ENCODE measurements around the gene NUDCD2.
"Not testable (repeated sequence)": the region's sequence is repeated elsewhere in the genome, so short reads cannot be mapped to it uniquely, and the experiment has no call there.

Gene NUDCD2

DNA sequence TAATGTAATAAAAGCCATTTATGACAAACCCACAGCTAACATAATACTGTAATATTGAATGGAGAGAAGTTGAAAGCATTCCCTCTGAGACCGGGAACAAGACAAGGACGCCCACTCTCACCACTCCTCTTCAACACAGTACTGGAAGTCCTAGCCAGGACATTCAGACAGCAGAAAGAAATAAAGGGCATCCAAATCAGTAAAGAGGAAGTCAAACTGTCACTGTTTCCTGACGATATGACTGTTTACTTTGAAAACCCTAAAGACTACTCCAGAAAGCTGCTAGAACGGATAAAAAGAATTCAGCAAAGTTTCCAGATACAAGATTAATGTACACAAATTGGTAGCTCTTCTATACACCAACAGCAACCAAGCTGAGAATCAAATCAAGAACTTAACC lies 33.8 kb downstream of the NUDCD2 start:
- 89 to 96% methylated on average over 1 to 3 of the region's 4 CpGs for WGBS, 2 experiments (ENCODE audit: insufficient coverage in 2 of 2)
- not testable (repeated sequence) for H3K36me3 ChIP-seq (ENCODE audit: control insufficient read depth, insufficient read depth, low read length); H3K4me3 ChIP-seq (ENCODE audit: extremely low read depth, insufficient read depth, low read length, poor library complexity, severe bottlenecking); H3K9me3 ChIP-seq (ENCODE audit: control insufficient read depth, low read length); H3K27ac ChIP-seq (ENCODE audit: low read depth, low read length, severe bottlenecking); H3K4me1 ChIP-seq (ENCODE audit: control insufficient read depth, insufficient read depth, low read length, poor library complexity, severe bottlenecking)

GRCh38 chr5:163424836-163425235 lies 35.1 kb downstream of the NUDCD2 start:
- H3K27ac ChIP-seq (ENCODE audit: low read depth, low read length, severe bottlenecking), result no peak overlapping the region
- no peak overlapping the region for H3K4me3 ChIP-seq (ENCODE audit: extremely low read depth, insufficient read depth, low read length, poor library complexity, severe bottlenecking)
- H3K9me3 ChIP-seq (ENCODE audit: control insufficient read depth, low read length), result no peaks in the 10 kb centered on the region
- H3K36me3 ChIP-seq (ENCODE audit: control insufficient read depth, insufficient read depth, low read length), result no peaks in the 10 kb centered on the region
- WGBS, 2 experiments (ENCODE audit: insufficient coverage in 2 of 2), result 100% methylated on average over 1 of the region's 1 CpG
- no peaks in the 10 kb centered on the region for H3K4me1 ChIP-seq (ENCODE audit: control insufficient read depth, insufficient read depth, low read length, poor library complexity, severe bottlenecking)

DNA sequence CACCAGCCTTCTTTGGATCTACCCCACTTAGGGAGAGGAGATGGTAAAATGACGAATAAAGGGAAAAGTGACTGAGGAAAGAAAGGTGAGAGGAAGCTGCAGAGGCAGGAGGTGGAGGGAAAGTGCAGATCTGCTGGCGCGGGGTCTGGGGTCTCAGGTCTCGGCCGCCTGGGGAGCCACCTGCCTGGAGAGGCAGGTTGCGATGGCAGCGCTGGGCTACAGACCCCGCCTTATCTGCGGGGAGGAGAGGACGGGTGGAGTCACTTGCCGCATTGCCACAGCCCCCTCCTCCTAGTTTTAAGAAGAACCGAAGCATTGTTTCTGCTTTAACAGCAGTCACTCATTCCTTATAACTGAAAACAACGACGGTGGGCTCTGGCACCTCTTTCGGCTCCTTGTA lies 44.2 kb downstream of the NUDCD2 start:
- H3K36me3 ChIP-seq (ENCODE audit: control insufficient read depth, insufficient read depth, low read length); H3K9me3 ChIP-seq (ENCODE audit: control insufficient read depth, low read length); H3K4me1 ChIP-seq (ENCODE audit: control insufficient read depth, insufficient read depth, low read length, poor library complexity, severe bottlenecking); H3K4me3 ChIP-seq (ENCODE audit: extremely low read depth, insufficient read depth, low read length, poor library complexity, severe bottlenecking); H3K27ac ChIP-seq (ENCODE audit: low read depth, low read length, severe bottlenecking): not testable (repeated sequence)
- 26 to 33% methylated on average over 1 to 10 of the region's 15 CpGs for WGBS, 2 experiments (ENCODE audit: insufficient coverage in 2 of 2)

- H3K36me3 ChIP-seq (ENCODE audit: control insufficient read depth, insufficient read depth, low read length), result no peaks in the 10 kb centered on the region
Observed at GRCh38 chr5:163410505-163410904, 49.4 kb downstream of the NUDCD2 start.

DNA sequence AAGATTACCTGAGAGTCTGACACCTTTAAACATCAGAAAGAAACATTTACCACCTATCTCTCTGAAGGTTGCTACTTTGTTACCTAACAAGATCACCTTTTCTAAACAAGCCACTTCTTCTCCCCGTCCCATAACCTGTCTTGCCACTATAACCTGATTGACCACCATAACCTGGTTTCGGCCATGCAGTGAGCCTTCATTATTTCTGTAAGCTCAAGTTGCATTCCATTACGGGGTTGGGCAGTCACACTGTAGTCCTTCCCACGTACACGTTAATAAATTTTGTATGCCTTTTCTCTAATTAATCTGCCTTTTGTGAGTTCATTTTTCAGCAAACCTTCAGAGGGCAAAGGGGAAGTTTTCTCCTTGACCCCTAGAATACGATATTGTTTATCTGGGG lies 50.5 kb downstream of the NUDCD2 start:
- no peaks in the 10 kb centered on the region for H3K9me3 ChIP-seq (ENCODE audit: control insufficient read depth, low read length)
- H3K4me1 ChIP-seq (ENCODE audit: control insufficient read depth, insufficient read depth, low read length, poor library complexity, severe bottlenecking), result peaks cover 6% of the 10 kb centered on the region
- no peaks in the 10 kb centered on the region for H3K36me3 ChIP-seq (ENCODE audit: control insufficient read depth, insufficient read depth, low read length)
- no peak overlapping the region for H3K27ac ChIP-seq (ENCODE audit: low read depth, low read length, severe bottlenecking)
- no peak overlapping the region for H3K4me3 ChIP-seq (ENCODE audit: extremely low read depth, insufficient read depth, low read length, poor library complexity, severe bottlenecking)
- 87 to 91% methylated on average over 5 of the region's 6 CpGs for WGBS, 2 experiments (ENCODE audit: insufficient coverage in 2 of 2)

More at GRCh38 chr5:163410505-163410904, 49.4 kb downstream of the NUDCD2 start:
- H3K4me3 ChIP-seq (ENCODE audit: extremely low read depth, insufficient read depth, low read length, poor library complexity, severe bottlenecking), result no peak overlapping the region
- H3K4me1 ChIP-seq (ENCODE audit: control insufficient read depth, insufficient read depth, low read length, poor library complexity, severe bottlenecking), result peaks cover 6% of the 10 kb centered on the region
- no peak overlapping the region for H3K27ac ChIP-seq (ENCODE audit: low read depth, low read length, severe bottlenecking)
- H3K9me3 ChIP-seq (ENCODE audit: control insufficient read depth, low read length), result no peaks in the 10 kb centered on the region
- 90 to 100% methylated on average over 1 to 2 of the region's 2 CpGs for WGBS, 2 experiments (ENCODE audit: insufficient coverage in 2 of 2)

DNA sequence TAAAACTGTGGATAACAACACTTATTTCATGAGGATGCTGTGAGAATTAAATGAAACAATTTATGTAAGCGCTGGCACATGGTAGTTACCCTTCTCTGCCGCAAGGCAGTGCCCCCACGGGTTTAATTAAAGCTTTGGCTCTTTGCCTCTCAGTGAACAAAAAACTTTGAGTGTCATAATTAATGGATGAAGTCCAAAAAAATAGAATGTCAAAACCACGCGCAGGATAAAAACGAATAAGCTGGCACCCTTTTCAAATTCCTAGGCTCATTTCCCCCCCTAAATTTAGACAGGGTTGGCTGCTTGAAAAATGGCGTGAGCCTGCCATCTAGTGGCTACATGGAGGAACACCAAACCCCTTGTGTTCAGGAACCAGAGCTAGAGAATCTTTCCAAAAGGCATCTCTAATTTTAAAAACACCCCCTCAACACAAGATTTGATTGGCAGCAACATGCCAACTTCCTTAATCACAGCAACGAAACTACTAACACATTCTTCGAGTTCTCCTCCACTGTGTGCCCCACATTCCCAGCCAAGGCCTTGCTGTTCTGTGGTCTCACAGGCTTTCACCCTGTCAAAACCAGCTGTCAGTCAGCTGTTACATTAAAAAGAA lies 51.5 kb downstream of the NUDCD2 start:
- WGBS, 2 experiments (ENCODE audit: insufficient coverage in 2 of 2), result 33 to 35% methylated on average over 7 to 9 of the region's 9 CpGs
- H3K4me1 ChIP-seq (ENCODE audit: control insufficient read depth, insufficient read depth, low read length, poor library complexity, severe bottlenecking), result peaks cover 6% of the 10 kb centered on the region
- no peaks in the 10 kb centered on the region for H3K36me3 ChIP-seq (ENCODE audit: control insufficient read depth, insufficient read depth, low read length)
- H3K9me3 ChIP-seq (ENCODE audit: control insufficient read depth, low read length), result no peaks in the 10 kb centered on the region
- H3K4me3 ChIP-seq (ENCODE audit: extremely low read depth, insufficient read depth, low read length, poor library complexity, severe bottlenecking), result no peak overlapping the region
- H3K27ac ChIP-seq (ENCODE audit: low read depth, low read length, severe bottlenecking), result no peak overlapping the region

DNA sequence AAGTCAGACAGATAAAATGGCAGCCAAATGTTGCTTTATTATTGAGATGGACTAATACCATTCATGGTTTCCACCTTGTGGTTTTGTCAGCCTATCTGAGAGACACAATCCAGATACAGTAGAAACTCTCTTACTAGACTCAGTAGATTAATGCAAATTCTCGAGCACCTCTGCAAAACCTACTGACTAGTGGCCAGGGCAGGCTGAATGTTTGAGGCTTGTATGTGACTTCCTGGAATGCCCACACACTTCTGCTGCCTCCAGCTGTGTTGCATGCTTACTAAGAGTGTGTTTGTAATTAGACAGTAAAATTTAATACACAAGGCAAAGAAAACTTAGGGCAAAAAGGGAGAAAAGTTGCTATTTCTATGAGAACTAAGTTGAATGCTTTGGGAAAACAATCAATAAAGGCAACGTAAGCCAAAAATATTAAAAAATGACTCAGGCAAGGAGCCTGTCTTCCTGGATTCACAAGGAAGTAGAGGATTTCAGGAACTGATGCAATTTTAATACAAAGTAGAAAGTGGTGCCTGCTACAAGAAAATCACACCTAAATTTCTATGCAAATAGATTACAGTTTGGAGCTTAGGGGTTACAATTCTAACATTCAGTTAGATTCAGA lies 52.8 kb downstream of the NUDCD2 start:
- Histone ChIP-seq H3K4me1 (ENCODE audit: control insufficient read depth, insufficient read depth, low read length, poor library complexity, severe bottlenecking) (peaks cover 6% of the 10 kb centered on the region), H3K36me3 (ENCODE audit: control insufficient read depth, insufficient read depth, low read length) (no peaks in the 10 kb centered on the region), H3K27ac (ENCODE audit: low read depth, low read length, severe bottlenecking) (no peak overlapping the region), H3K9me3 (ENCODE audit: control insufficient read depth, low read length) (no peaks in the 10 kb centered on the region), H3K4me3 (ENCODE audit: extremely low read depth, insufficient read depth, low read length, poor library complexity, severe bottlenecking) (no peak overlapping the region)
- 83 to 100% methylated on average over 1 to 2 of the region's 2 CpGs for WGBS, 2 experiments (ENCODE audit: insufficient coverage in 2 of 2)

- H3K27ac ChIP-seq (ENCODE audit: low read depth, low read length, severe bottlenecking), result no peak overlapping the region
- H3K4me3 ChIP-seq (ENCODE audit: extremely low read depth, insufficient read depth, low read length, poor library complexity, severe bottlenecking), result no peak overlapping the region
- H3K9me3 ChIP-seq (ENCODE audit: control insufficient read depth, low read length), result no peaks in the 10 kb centered on the region
- 100% methylated on average over 2 of the region's 10 CpGs; no CpG with 5 or more reads in 1 of the 2 experiments for whole genome bisulfite sequencing, 2 experiments (ENCODE audit: insufficient coverage in 2 of 2)
- peaks cover 6% of the 10 kb centered on the region for H3K4me1 ChIP-seq (ENCODE audit: control insufficient read depth, insufficient read depth, low read length, poor library complexity, severe bottlenecking)
- H3K36me3 ChIP-seq (ENCODE audit: control insufficient read depth, insufficient read depth, low read length), result no peaks in the 10 kb centered on the region
Observed at GRCh38 chr5:163404364-163405173, 55.3 kb downstream of the NUDCD2 start.

DNA sequence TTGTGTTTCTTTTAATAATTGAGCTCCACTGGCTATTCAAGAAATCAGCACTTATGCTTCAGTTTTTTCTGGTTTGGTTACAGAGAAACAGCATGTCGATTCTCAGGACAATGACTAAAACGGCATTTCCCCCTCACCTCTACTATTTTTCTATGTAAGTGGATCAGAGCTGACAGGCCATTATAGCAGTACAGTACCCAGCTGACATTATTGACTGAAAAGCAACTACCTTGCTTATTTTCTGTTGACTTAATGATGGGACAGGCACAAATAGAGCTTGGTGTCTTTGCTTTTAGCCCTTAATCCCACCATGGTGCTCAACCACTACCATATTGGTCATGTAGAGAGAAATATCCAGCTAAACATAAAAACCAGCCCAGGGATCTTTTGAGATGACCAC lies 57.9 kb downstream of the NUDCD2 start:
- Histone ChIP-seq H3K4me1 (ENCODE audit: control insufficient read depth, insufficient read depth, low read length, poor library complexity, severe bottlenecking) (peaks cover under 1% of the 10 kb centered on the region), H3K4me3 (ENCODE audit: extremely low read depth, insufficient read depth, low read length, poor library complexity, severe bottlenecking) (no peak overlapping the region), H3K36me3 (ENCODE audit: control insufficient read depth, insufficient read depth, low read length) (no peaks in the 10 kb centered on the region), H3K27ac (ENCODE audit: low read depth, low read length, severe bottlenecking) (no peak overlapping the region), H3K9me3 (ENCODE audit: control insufficient read depth, low read length) (no peaks in the 10 kb centered on the region)
- 60 to 82% methylated on average over 1 to 2 of the region's 2 CpGs for WGBS, 2 experiments (ENCODE audit: insufficient coverage in 2 of 2)

DNA sequence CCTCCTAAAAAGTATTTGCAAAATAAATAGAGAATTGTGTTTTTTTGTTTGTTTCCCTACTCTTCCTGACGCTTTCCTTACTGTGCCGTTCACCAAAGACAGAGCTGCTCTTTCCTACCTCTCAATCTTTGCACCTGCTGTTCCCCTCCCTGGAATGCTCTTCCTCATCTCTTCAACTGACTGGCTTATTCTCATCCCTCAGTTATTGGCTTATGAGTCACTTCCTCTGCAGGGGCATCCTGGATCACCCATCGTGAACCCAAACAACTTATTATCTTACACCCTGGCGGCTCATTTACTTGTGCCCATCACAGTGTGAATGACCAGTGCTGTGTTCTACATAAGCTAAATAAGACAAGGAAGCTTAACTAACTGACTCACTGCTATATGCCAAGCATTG lies 58.6 kb downstream of the NUDCD2 start:
- WGBS, 2 experiments (ENCODE audit: insufficient coverage in 2 of 2), result 83 to 85% methylated on average over 2 to 3 of the region's 4 CpGs
- Histone ChIP-seq H3K27ac (ENCODE audit: low read depth, low read length, severe bottlenecking) (no peak overlapping the region), H3K4me3 (ENCODE audit: extremely low read depth, insufficient read depth, low read length, poor library complexity, severe bottlenecking) (no peak overlapping the region), H3K4me1 (ENCODE audit: control insufficient read depth, insufficient read depth, low read length, poor library complexity, severe bottlenecking) (no peaks in the 10 kb centered on the region), H3K36me3 (ENCODE audit: control insufficient read depth, insufficient read depth, low read length) (no peaks in the 10 kb centered on the region), H3K9me3 (ENCODE audit: control insufficient read depth, low read length) (no peaks in the 10 kb centered on the region)

DNA sequence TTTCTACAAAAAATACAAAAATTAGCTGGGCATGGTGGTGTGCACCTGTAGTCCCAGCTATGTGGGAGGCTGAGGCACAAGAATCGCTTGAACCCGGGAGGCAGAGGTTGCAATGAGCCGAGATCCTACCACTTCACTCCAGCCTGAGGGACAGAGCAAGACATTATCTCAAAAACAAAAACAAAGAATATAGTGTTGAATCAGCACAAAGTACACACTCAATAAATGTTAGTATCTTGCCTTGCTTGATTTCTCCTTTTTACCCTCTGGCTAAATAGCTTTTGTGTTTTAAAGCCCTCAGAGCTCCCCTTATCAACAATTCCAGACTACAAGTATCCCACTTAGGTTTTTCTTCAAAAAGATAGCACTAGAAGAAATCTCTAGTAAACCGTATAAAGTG lies 60.0 kb downstream of the NUDCD2 start:
- H3K36me3 ChIP-seq (ENCODE audit: control insufficient read depth, insufficient read depth, low read length), result no peaks in the 10 kb centered on the region
- H3K9me3 ChIP-seq (ENCODE audit: control insufficient read depth, low read length), result no peaks in the 10 kb centered on the region
- no peak overlapping the region for H3K4me3 ChIP-seq (ENCODE audit: extremely low read depth, insufficient read depth, low read length, poor library complexity, severe bottlenecking)
- H3K27ac ChIP-seq (ENCODE audit: low read depth, low read length, severe bottlenecking), result no peak overlapping the region
- 67% methylated on average over 3 of the region's 4 CpGs; no CpG with 5 or more reads in 1 of the 2 experiments for WGBS, 2 experiments (ENCODE audit: insufficient coverage in 2 of 2)
- H3K4me1 ChIP-seq (ENCODE audit: control insufficient read depth, insufficient read depth, low read length, poor library complexity, severe bottlenecking), result no peaks in the 10 kb centered on the region
